ENCODE results near the gene NRGN.

DNA sequence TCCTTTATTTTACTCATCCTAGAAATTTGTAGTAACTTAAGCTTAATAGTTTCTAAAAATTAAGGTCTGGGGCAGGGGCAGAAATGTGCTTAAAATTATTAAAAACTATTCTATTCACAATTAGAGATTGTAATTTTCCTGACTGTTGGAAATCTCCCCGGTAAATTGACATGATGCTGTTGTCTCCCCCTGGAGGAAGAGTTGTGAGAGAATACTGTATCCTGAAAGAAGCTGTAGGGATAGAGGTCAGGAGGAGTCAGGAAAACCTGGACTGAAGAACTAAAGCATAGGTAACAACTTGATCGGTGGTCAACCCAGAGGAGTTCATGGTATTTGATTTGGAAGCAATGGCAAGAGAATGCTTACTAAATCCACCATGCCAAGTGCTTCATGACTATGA, 38.5 kb downstream of the NRGN start:
- TF ChIP-seq, protein P1, sequence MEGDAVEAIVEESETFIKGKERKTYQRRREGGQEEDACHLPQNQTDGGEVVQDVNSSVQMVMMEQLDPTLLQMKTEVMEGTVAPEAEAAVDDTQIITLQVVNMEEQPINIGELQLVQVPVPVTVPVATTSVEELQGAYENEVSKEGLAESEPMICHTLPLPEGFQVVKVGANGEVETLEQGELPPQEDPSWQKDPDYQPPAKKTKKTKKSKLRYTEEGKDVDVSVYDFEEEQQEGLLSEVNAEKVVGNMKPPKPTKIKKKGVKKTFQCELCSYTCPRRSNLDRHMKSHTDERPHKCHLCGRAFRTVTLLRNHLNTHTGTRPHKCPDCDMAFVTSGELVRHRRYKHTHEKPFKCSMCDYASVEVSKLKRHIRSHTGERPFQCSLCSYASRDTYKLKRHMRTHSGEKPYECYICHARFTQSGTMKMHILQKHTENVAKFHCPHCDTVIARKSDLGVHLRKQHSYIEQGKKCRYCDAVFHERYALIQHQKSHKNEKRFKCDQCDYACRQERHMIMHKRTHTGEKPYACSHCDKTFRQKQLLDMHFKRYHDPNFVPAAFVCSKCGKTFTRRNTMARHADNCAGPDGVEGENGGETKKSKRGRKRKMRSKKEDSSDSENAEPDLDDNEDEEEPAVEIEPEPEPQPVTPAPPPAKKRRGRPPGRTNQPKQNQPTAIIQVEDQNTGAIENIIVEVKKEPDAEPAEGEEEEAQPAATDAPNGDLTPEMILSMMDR (IDR thresholded peaks at IDR 0.05), result peak in 1 of 4 donors; percentile 25
- no peak for TF ChIP-seq POLR2A (IDR thresholded peaks at IDR 0.05)
